Breast epithelium (tissue), 3 donors: Measurements from ENCODE around the gene FSHB.

Experiments used
- POLR2AphosphoS5 ChIP-seq, 3 donors: sonication (generic); formaldehyde crosslinking; IDR thresholded peaks; one replicate each; pipeline ENCODE4 v1.6.1; 2017; ENCODE audit warnings: antibody characterized with exemption in 3 of 3
- TF ChIP-seq, protein P1 (sequence below), 3 donors: fragments of 450-650 bp; IDR thresholded peaks; one replicate each; pipeline ENCODE4 v1.5.1; 2016 to 2017; ENCODE audit warnings: antibody characterized with exemption in 3 of 3, mild to moderate bottlenecking in 3 of 3, moderate library complexity in 3 of 3

DNA sequence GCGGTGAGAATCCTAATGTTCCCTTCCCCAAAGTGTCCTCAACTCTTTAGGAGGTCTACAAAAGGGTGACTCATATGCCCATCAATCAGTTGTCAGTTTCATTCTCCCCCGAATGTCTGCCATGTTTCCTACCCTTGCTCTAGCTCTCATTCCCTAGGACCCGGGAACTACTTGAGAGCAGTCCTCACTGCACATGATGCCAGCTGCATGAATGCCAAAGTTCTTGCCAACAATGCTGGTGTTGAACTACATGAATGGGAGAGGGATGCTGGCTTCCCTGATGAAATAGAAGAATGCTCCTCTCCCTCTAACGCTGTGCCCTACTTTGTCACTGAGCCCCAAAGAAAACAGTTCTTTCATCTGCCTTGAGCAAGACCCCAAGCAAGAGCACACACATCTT lies 12.5 kb upstream of the FSHB start:
- TF ChIP-seq, protein P1, sequence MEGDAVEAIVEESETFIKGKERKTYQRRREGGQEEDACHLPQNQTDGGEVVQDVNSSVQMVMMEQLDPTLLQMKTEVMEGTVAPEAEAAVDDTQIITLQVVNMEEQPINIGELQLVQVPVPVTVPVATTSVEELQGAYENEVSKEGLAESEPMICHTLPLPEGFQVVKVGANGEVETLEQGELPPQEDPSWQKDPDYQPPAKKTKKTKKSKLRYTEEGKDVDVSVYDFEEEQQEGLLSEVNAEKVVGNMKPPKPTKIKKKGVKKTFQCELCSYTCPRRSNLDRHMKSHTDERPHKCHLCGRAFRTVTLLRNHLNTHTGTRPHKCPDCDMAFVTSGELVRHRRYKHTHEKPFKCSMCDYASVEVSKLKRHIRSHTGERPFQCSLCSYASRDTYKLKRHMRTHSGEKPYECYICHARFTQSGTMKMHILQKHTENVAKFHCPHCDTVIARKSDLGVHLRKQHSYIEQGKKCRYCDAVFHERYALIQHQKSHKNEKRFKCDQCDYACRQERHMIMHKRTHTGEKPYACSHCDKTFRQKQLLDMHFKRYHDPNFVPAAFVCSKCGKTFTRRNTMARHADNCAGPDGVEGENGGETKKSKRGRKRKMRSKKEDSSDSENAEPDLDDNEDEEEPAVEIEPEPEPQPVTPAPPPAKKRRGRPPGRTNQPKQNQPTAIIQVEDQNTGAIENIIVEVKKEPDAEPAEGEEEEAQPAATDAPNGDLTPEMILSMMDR (IDR thresholded peaks at IDR 0.05): no peak
- TF ChIP-seq POLR2AphosphoS5 (IDR thresholded peaks at IDR 0.05): no peak
